HK-2 (cell line): ENCODE data around the gene MB.
A peak's percentile ranks its signal among the peaks of the same experiment; 100 is the strongest.

Experiments
- DNase-seq: peaks from one replicate; pipeline ENCODE4 v3.0.0-alpha.2; 2018; ENCODE audit not compliant: unreplicated experiment

Gene MB

DNA sequence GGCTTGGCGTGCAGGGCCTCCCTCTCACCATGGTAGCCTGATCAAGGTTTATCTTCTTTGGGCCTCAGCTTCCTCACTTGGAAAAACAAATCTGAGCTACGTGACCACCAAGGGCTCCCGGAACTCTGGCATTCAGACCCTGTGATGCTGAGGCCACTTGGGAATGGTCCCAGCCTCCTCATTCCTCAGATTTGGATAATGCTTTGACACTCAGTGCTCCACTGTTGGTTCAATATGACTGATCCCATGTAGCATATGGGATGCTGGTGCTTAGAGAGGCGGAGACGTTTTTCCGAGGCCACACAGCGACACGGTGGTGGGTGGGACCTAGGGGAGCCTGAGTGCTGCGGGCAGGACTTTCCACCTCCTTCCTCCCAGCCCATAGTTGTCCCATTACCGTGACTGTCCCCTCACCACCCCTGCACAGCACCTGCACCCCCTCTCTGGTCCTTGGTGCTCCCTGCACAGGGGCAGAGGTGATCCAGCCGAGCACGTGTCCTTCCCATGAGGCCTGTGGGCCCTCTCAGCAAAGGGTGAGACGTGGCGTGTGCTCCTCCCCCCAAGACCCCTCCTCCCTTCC, 23.1 kb downstream of the MB start:
- DNase-seq, result no peak

DNA sequence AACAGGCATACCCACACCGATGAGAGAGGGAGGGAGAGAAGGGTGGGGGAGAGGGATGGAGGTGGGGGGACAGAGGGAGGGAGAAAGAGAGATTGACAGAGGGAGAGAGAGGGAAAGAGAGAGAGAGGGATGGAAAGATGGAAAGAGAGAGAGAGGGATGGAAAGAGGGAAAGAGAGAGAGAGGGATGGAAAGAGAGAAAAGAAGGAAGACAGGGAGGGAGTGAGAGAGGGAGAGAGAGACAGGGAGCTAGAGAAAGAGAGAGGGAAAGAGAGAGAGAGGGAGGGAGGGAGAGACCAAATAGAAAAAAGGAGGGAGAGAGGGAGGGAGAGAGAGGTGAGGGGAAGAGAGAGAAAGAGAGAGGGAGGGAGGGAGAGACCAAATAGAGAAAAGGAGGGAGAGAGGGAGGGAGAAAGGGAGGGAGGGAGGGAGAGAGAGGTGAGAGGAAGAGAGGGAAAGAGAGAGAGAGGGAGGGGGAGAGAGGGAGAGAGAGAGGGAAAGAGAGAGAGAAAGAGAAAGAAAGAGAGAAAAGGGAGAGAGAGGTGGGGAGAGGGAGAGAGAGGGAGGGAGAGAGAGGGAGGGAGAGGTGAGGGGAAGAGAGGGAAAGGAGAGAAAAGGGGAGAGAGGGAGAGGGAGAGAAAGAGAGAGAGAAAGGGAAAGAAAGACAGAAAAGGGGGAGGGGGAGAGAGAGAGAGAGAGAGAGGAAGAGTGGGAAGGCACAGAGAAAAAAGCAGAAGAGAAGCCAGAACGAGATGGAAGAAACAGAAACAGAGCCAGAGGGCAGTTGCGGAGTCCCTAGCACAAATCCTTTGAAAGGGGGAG, 23.8 kb downstream of the MB start:
- DNase-seq, result no peak

DNA sequence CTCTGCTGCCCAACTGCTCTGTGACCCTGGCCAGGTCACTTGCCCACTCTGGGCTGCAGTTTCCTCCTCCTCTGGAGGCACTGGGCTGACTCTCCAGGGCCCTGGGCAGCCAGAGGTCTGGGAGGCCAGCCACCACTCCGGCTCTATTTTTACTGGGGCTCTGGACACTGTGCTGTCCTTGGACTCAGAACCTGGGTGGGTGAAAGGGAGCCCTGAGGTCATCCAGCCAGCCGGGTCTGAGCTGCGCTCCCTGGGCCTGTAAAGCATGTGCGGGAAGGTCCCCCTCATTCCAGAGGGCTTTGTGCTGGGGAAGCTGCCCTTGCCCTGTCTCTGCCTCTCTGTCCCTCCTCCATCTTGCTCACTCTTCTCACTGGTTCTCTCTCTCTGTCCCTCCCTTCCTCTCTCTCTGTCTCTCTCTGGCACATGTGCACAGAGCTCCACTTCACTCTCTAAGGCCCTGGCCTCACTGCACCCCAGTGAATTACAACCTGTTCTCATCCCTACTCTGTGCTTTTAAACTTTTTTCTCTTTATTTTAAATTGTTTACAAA, 24.6 kb downstream of the MB start:
- no peak for DNase-seq

DNA sequence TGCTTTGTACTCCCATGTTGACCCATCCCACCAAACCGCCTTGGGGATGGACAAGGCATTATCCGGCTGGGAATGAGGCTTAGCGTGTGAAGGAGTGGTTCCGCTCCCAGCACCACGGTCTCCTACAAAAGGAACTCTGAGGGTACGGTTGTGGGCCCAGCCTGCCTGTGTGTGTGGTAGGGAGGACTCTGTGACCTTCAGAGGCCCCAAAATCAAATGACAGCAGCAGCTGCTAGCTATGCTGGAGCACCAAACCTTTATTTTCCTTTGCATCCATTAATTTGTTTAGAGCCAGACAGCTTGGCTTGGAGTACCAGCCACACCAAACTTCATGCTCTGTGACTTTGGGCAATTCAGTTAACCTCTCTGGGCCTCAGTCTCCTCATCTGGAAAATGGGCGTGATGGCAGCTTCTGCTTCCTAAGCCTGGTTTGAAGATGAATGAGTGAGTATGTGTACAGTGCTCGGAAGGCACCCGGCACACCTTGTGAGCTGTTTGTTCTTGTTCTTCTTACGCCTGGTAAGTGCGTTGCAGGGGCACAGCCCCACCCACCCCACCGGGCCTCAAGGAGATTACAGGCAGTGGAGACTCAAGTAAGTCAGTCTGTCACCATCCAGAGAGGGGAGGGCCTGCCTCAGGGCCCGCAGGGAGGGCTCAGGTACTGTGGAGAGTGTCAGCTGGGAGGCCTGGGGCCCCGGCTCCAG, 25.3 kb downstream of the MB start:
- DNase-seq, result no peak

DNA sequence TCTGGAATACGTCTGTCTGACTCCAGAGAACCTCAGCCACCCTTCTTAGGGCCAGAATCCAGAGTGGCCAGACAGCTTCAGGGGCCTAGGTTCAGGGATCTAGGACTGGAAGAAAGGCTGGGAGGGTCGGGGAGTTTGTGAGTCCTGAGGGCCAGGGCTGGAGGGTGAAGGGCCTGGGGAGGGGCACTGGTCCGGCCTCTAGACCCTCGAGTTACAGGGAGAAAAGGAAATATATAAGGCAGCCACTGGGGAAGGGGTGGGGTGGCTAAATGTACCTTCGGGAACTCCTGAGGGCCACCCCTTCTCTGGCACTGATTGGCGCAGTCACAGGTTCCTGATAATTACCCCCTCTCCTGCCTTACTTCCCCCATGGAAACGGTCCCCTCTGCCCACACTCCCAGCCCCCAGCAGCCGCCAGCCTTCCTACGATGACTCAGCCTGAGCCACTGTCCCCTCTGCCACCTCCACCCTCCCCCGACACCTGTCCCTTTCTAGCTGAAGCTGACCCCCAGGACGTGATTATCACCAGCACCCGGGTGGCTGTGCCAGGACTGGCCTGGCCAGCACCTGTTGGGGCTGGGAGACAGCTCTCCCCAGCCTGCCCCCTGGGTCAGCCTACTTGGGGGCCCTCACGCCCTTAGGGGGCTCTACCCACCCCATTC, 26.4 kb downstream of the MB start:
- DNase-seq, result no peak

DNA sequence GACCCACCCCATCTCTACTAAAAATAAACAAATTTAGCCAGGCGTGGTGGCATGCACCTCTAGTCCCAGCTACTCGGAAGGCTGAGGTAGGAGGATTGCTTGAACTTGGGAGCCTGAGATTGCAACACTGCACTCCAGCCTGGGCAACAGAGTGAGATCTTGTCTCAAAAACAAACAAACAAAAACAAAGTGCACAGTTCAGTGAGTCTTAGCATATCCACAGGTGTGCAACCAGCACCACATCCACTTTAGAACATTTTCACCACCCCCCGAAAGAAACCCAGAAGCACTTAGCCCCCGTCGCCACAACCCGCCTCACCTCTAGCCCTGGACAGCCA, 27.4 kb downstream of the MB start:
- DNase-seq, result no peak

DNA sequence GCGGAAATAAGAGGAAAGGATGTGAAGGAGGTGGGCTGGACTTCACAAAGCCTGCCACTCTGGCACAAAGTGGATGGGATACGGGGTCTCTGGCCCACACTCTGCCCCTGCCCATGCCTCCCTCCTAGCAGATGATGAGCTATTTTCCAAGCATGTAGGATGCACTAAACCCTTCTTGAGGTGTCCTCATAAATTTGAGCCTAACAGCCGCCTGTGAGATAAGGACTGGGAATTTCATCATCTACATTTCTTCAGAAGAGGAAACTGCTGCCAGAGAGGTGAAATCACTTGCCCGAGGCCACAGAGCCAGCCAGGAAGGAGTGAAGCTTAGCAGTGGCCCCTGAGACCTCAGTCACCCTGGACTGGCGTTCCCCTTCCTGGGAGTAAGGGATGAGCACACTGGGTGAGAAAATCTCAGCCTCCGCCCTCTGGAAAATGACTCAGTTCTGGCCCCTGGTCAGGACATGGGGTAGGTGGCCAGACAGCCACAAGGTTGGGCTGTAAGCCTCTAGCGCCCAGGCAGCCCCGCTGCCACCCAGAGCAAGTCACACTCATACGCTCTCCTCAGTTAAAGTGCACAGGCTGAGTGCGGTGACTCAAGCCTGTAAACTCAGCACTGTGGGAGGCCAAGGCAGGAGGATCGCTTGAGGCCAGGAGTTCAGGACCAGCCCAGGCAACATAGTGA, 27.9 kb downstream of the MB start:
- peak; percentile 93 for DNase-seq

DNA sequence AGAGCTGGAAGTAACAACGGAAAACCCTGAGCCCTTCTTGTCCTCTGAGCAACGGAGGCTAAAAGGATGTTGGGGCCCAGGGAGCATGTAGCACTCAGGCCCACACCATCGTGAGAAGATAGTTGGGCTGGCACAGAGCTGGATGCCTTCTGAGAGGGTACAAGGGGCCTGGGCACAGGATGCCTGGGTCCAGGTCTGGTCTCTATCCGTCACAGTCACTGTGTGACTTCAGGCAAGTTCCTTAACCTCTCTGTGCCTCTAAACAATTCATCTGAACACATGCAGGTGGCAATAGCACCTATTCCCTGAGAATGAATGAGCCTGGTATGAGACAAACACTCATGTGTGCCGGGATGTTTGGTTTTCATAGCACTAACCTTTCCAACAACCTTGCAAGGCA, 29.2 kb downstream of the MB start:
- no peak for DNase-seq

DNA sequence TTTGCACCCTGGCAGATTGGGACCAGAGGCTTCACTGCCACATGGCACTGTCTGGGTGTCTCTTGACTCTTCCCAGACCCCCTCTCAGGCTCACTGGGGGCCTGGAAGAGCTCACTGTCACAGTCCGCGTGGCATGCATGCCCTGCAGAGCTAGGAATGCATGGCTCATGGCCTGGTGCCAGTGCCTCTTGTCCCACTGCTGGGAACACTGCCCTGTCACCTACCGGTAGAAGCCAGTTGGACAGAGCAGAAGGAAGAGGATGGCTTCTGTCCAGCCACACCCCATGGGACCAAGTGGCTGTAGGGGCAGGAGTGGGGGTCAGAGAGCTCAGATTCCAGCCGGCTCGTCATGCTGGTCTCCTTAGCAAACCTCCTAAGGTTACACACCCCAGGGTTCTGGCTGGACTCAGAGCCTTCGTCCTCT, 29.7 kb downstream of the MB start:
- no peak for DNase-seq

DNA sequence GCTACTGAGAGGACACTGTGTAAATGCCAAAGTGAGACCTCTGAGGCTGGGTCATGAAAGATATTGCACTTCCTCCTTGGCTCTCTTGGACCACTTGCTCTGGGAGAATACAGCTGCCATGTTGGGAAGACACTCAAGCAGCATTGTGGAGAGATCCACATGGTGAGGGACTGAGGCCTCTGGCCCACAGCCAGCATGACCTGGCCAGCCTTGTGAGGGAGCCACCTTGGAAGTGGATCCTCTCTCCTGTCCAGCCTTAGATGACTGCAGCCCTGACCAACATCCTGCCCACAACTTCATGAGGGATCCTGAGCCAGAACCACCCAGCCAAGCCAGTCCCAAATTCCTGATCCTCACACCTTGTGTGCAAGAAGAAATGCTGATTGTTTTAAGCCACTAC, 30.4 kb downstream of the MB start:
- no peak for DNase-seq

DNA sequence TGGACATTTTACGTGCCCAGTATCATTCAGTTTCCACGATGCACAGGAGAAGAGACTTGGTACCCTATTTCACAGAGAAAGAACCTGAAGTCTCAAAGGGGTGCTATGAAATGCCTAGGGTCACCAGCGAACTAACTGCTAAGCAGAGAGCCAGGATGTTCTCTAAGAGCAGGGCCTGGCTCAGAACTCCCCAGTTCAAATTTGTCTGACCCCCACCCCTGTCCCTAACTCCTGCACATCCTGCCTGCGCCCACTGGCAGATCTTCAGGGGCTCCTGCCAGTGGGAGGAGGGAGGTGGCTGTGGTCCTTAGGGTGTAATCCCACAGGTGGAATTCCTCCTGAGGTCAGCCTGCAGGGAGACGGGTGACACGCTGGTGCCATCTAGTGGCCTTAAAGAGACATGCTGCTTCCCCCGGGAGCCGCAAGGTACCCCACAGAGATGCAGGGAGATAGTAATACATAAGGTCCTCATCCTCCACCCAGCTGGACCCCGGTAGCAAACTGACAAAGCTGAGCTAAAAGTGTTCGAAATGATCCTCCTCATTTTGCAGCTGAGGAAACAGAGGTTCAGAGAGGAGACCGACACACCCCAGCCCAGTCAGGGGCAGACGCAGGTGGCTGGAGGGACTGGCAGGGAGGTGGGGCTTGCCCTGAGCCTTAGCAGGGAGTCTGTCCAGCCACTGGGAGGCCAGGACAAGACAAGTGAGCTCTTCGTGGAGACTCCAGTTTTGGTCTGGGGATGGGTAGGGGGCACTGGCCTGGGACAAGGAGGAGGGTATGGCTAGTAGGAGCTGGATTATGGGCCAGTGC, 34.1 kb downstream of the MB start:
- DNase-seq, result peak; percentile 60

DNA sequence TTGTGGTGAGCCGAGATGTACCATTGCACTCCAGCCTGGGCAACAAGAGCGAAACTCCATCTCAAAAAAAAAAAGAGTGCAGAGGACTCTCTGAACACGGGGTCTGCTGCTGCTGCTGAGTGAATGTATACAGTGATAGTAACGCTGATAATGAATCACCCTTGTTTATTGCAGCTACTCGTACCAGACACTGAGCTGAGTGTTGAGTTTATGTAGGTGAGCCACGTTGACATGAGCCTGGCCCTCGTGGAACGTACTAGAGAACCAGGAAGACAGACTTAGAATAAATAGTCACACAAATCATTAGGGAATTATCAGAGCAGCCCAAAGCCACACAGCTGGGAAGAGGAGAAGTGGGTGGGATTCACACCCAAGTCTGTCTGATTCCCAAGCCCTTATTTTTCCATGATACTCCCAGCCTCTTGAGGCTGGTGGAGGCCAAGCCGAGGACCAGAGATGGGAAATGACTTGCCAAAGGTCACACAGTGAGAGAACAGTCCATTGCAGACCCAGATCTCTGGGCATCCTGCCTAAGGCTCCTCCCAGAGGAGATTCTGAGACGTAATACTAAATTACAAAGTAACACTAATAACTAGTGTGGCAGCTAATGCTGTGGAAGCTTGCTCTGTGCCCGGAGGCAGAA, 34.8 kb downstream of the MB start:
- DNase-seq, result no peak

DNA sequence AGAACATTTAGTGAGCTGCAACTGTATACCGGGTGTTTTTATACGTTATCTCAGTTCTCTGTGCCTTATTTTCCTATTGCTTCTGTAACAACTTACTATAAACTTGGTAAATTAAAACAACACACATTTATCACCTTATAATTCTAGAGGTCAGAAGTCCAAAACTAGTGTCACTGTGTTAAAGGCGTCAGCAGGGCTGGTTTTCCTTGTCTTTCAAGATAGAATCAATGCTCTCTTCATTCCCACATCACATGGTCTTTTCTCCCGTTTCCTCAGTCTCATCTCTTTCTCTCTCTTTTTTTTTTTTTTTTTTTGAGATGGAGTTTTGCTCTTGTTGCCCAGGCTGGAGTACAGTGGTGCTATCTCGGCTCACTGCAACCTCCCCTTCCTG, 36.1 kb downstream of the MB start:
- DNase-seq, result no peak

DNA sequence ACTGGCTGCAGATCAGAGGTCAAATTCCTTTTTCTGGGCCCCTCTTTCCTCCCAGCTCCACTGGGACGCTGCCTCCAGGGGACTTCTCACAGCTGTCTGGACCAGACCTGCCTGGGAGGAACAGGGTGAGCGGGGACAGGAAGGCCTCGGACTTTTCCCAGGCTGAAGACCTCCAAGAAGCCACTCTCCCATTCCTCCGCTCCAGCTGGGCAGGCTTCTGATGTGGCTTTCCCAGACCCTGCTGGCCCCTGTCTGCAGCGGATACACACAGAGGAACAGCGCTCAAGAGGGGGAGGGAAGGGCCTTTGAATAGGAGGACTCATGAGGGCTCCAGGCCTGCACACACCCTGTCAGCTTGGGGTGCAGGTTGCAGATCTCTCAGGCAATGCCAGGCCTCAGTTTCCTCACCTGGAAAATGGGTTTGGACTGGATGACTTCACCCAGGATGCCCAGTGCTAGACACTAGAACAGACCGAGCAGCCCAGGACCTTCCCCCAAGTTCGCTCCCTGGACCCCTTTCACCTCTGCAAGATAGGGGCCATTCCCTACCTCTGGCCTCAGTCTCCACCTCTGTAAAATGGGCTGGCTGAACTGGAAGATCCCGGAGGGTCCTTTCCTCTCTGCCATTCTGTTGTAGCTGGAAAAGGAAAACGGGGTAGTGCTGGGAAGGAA, 36.6 kb downstream of the MB start:
- DNase-seq, result no peak

DNA sequence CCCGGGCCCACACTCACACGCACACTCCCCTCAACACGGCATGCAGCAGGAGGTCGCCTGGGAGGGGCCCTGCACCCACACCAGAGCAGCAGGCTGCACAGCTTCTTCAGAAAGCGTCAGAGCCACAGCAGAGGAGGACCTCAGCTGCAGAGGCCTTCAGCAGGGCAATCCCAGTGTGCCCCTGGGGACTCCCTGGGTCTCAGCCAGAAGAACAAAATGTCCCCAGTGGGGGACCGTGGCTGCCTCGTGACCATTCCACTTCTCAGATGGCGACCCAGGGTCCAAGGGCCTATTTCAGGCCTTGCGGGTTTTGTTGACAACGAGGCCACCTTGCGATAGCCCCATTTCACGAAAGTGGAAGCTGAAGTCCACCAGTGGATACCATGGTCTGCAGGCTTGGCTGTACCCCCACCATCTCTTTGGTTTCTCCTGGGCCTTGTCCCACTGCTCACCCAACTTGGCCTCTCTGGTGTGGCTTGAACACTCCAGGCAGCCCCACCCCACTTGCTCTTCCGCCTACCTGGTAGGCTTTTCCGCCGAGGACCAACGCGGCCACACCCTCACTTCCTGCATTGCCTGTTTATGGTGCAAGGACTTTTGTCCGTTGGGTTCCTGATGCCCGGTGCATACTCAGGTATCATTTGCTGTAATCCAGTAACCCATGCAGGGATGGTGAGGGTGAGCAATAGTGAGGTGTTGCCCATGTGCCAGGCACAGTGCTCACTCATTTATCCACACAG, 38.1 kb downstream of the MB start:
- DNase-seq, result no peak

DNA sequence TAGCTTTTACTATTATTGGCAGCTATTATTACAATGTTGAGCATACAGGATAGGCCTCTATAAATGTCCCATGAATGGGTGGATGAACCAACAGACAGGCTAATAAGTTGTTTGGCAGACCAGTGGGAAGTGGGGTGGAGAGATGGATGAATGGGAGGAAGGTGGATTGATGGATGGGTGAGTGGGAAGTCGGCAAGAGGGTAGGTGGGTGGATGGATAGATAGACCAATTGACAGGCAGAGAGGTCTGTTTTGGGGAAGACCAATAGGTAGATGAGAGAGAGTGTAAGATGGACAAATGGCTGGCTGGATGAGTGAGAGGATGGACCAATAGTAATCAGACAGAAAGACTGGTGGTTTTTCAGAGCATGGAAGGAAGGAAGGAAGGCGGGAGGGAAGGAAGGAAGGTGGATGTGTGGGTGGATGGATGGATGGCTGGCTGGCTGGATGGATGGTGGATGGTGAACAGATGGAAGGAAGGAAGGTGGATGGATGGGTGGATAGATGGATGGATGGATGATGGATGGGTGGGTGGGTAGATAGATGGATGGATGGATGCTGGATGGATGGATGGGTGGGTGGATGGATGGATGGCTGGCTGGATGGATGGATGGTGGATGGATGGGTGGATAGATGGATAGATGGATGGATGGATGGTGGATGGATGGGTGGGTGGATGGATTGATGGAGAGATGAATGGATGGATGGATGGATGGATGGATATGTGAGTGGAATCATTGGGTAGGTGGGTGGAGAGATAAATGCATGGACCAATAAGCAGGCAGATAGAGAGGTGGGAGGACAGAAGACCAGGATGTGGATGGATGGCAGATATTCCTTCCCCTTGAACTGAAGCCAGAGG, 39.1 kb downstream of the MB start:
- DNase-seq, result no peak

DNA sequence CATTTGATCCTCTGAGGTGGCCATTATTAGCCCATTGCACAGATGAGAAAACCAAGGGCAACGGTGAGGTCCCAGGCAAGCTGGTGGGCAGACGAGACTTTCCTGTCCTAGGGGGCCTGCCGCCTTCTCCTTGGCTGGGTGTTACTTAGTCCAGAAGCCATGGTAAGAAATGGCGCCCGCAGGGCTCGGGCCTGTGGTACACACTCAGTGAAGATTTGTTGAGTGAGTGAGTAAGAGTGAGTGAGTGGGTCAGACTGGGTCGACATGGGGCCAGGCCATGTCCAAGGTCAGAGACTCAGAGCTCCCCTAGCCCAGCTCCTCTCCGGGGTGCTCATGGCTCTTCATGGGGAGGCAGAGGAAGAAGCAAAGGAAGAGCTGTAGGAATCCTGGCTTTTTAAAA, 40.5 kb downstream of the MB start:
- no peak for DNase-seq

DNA sequence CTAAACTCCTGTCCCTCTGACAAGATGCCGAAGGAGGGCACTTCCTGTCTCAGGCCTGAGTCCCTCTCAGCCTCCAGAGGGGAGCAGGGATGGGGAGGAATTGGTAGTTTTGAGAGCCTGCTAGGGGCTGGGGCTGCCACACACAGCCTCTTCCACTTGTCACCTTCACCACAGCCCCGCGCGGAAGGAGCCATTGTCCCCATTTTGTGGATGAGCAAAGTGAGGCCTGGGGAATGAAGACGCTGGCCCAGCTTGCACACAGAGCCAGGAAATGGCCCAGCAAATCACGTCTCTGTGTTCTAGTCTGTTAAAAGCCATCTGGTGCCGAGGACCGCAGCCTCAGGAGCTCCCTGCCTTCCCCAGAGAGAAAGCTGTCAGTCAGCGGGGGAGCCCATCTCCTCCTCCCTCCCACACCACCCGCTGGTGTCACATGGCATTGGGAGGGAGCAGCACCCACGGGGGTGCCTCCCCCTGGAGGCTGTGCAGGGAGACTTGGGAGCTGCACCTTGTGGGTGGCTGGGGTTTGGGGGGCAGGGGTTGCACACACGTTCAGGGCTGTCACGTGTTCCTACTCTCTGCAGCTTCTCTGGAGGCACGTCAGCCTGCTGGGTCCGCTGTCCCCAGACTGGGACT, 41.9 kb downstream of the MB start:
- no peak for DNase-seq
